Suprapubic skin (tissue), 3 donors: ENCODE measurements around the gene NLRC3.

Source experiments
- POLR2A ChIP-seq, 2 donors: fragments of 450-650 bp; IDR thresholded peaks; one replicate each; pipeline ENCODE4 v1.6.1; 2017; ENCODE audit warnings: antibody characterized with exemption in 2 of 2, mild to moderate bottlenecking in 2 of 2, moderate library complexity in 2 of 2
- TF ChIP-seq, protein P1 (sequence below), 2 donors: fragments of 200-600 bp in 1 of 2; fragments of 450-650 bp in 1 of 2; sonication (generic) in 1 of 2; IDR thresholded peaks; one replicate each; pipeline ENCODE4 v1.5.1; 2016 to 2019; ENCODE audit warnings: antibody characterized with exemption in 2 of 2, mild to moderate bottlenecking in 1 of 2, moderate library complexity in 1 of 2

DNA sequence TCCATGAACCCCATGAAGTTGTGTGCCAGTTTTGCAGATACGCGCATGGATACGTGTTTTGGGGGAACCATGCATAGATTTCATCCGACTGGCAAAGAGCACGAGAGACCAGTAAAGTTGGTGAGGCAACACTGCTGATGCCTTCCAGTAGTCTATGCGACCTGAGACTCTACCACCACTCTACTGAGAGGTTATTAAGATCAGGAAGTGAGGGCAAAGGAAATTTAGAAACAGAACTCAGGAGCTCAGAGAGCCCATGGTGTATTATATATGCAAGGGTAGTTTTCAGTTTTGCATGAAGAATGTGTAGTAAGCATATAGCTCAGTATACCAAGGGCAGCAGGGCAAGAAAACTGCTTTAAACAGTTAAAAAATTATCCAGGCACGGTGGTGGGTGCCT lies 30.0 kb upstream of the NLRC3 start:
- TF ChIP-seq, protein P1, sequence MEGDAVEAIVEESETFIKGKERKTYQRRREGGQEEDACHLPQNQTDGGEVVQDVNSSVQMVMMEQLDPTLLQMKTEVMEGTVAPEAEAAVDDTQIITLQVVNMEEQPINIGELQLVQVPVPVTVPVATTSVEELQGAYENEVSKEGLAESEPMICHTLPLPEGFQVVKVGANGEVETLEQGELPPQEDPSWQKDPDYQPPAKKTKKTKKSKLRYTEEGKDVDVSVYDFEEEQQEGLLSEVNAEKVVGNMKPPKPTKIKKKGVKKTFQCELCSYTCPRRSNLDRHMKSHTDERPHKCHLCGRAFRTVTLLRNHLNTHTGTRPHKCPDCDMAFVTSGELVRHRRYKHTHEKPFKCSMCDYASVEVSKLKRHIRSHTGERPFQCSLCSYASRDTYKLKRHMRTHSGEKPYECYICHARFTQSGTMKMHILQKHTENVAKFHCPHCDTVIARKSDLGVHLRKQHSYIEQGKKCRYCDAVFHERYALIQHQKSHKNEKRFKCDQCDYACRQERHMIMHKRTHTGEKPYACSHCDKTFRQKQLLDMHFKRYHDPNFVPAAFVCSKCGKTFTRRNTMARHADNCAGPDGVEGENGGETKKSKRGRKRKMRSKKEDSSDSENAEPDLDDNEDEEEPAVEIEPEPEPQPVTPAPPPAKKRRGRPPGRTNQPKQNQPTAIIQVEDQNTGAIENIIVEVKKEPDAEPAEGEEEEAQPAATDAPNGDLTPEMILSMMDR (IDR thresholded peaks at IDR 0.05): no peak
- TF ChIP-seq POLR2A (IDR thresholded peaks at IDR 0.05): no peak
